ENCODE data around the gene JARID2. TPM values are rescaled to one million over a fixed set of nuclear protein-coding genes. Genes with fewer than 3 reads are reported as not detected.
A peak's percentile ranks its signal among the peaks of the same experiment; 100 is the strongest.

Gene JARID2
- total and polyA plus RNA-seq, 8 donors, result 2.4 to 42.6 (median 11.5) TPM

- H3K4me1 ChIP-seq, result peaks cover 31 to 71% (median 57%) of the 10 kb centered on the region in 4 donors
- H3K27ac ChIP-seq, result peak overlapping the region; percentile 8 to 98 (median 92)
- TF ChIP-seq POLR2AphosphoS5 (IDR thresholded peaks at IDR 0.05) (no peak), EP300 (IDR thresholded peaks at IDR 0.05) (no peak), POLR2A (IDR thresholded peaks at IDR 0.05) (no peak), CTCF (IDR thresholded peaks at IDR 0.05) (no peak)
- no peak overlapping the region for H3K4me3 ChIP-seq
- no peaks in the 10 kb centered on the region for H3K36me3 ChIP-seq
- H3K27me3 ChIP-seq, result no peaks in the 10 kb centered on the region
- intact Hi-C loops (cut with DNase I; ENCODE audit: low total_unique reads), result no loop called here
- 70 to 78% (median 73%) methylated on average over 15 of the region's 15 CpGs for WGBS, 5 donors
- no peaks in the 10 kb centered on the region for H3K9me3 ChIP-seq
- DNase-seq, result no peak
Measured at GRCh38 chr6:15250187-15251168, 4.6 kb downstream of the JARID2 start.

DNA sequence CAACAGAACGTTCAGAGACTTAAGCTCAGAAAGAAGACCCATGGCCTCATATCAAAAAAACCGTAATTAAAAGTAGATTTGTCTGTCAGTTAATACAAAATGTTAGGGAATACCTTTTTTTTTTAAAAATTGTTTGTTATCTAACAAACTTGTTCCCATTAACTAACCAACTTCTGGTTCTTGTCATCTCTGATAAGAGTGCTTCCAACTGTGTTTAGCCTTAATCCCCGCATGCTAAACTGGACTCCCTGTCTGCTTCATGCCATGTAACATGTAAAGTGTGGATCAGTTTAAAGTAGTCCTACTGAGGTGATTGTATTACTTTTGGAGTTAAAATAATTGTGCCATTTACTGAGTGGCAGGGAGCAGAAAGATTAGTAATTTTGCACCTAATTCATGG, 6.3 kb downstream of the JARID2 start:
- WGBS, 5 donors, result 30 to 59% (median 44%) methylated on average over 3 of the region's 3 CpGs
- H3K27me3 ChIP-seq, result no peaks in the 10 kb centered on the region
- no peak for DNase-seq
- intact Hi-C loops (cut with DNase I; ENCODE audit: low total_unique reads), result no loop called here
- H3K4me1 ChIP-seq, result peaks cover 47 to 82% (median 66%) of the 10 kb centered on the region in 4 donors
- H3K4me3 ChIP-seq, result no peak overlapping the region
- peak overlapping the region in 2 of 5 donors; percentile 24 to 98 for H3K27ac ChIP-seq
- H3K36me3 ChIP-seq, result no peaks in the 10 kb centered on the region
- TF ChIP-seq CTCF (IDR thresholded peaks at IDR 0.05) (no peak), EP300 (IDR thresholded peaks at IDR 0.05) (no peak), POLR2A (IDR thresholded peaks at IDR 0.05) (no peak), POLR2AphosphoS5 (IDR thresholded peaks at IDR 0.05) (no peak)
- H3K9me3 ChIP-seq, result no peaks in the 10 kb centered on the region

GRCh38 chr6:15253203-15254022, 7.5 kb downstream of the JARID2 start:
- H3K9me3 ChIP-seq, result no peaks in the 10 kb centered on the region
- 70 to 81% (median 79%) methylated on average over 14 of the region's 14 CpGs for WGBS, 5 donors
- intact Hi-C loops (cut with DNase I; ENCODE audit: low total_unique reads), result no loop called here
- H3K36me3 ChIP-seq, result no peaks in the 10 kb centered on the region
- H3K4me1 ChIP-seq, result peaks cover 53 to 93% (median 73%) of the 10 kb centered on the region in 4 donors
- no peaks in the 10 kb centered on the region for H3K27me3 ChIP-seq
- TF ChIP-seq POLR2AphosphoS5 (IDR thresholded peaks at IDR 0.05), result no peak
- TF ChIP-seq POLR2A (IDR thresholded peaks at IDR 0.05), result no peak
- no peak for TF ChIP-seq EP300 (IDR thresholded peaks at IDR 0.05)
- no peak for TF ChIP-seq CTCF (IDR thresholded peaks at IDR 0.05)
- DNase-seq, result no peak
- H3K4me3 ChIP-seq, result no peak overlapping the region
- H3K27ac ChIP-seq, result peak overlapping the region in 2 of 5 donors; percentile 38 to 98
